Osteoblast (primary cell): ENCODE results near the gene CDC14A. TPM values are rescaled to one million over a fixed set of nuclear protein-coding genes. Genes with fewer than 3 reads are reported as not detected.

Source experiments
- DNase-seq: peaks from one replicate; pipeline ENCODE4 v3.0.0; 2011; ENCODE audit warnings: low spot score, mixed read lengths; ENCODE audit not compliant: insufficient read length; ENCODE audit errors: missing footprints
- H2AFZ ChIP-seq: 2 replicates; pipeline ENCODE4 v1.6.0; 2011; ENCODE audit warnings: mild to moderate bottlenecking, low read length
- H3K27ac ChIP-seq: 2 replicates; pipeline ENCODE4 v1.5.1; 2011; ENCODE audit warnings: mild to moderate bottlenecking, low read depth, low read length, moderate library complexity
- H3K27me3 ChIP-seq: 2 replicates; pipeline ENCODE4 v1.6.0; 2012; ENCODE audit warnings: mild to moderate bottlenecking, control low read depth, inconsistent platforms, low read length, moderate library complexity; ENCODE audit not compliant: insufficient read depth
- H3K36me3 ChIP-seq: 2 replicates; pipeline ENCODE4 v1.5.1; 2011; ENCODE audit warnings: mild to moderate bottlenecking, low read length, control low read depth, moderate library complexity; ENCODE audit not compliant: insufficient read depth
- H3K4me1 ChIP-seq: 2 replicates; pipeline ENCODE4 v1.5.1; 2011; ENCODE audit warnings: mild to moderate bottlenecking, low read length, control low read depth, moderate library complexity; ENCODE audit not compliant: insufficient read depth
- H3K4me2 ChIP-seq: 2 replicates; pipeline ENCODE4 v1.6.0; 2011; ENCODE audit warnings: mild to moderate bottlenecking, low read length; ENCODE audit not compliant: insufficient read depth
- H3K4me3 ChIP-seq: fragments of 200-600 bp; sonication (generic); 3 replicates; pipeline ENCODE4 v1.5.1; 2012; ENCODE audit warnings: mild to moderate bottlenecking, low read length, inconsistent platforms; ENCODE audit not compliant: insufficient read depth
- H3K79me2 ChIP-seq: 2 replicates; pipeline ENCODE4 v1.6.0; 2012; ENCODE audit warnings: mild to moderate bottlenecking, low read length, control low read depth, inconsistent platforms; ENCODE audit not compliant: insufficient read depth
- H3K9me3 ChIP-seq: 2 replicates; pipeline ENCODE4 v1.5.1; 2011; ENCODE audit warnings: low read depth, low read length, control low read depth
- H4K20me1 ChIP-seq: 2 replicates; pipeline ENCODE4 v1.6.0; 2012; ENCODE audit warnings: mild to moderate bottlenecking, low read length, control low read depth; ENCODE audit not compliant: insufficient read depth
- total RNA-seq: library from RNA; depleted of rRNA; stranded (reverse); fragments of >200 nt; gene quantifications from 2 replicates; pipeline ENCODE4 v1.2.3, GENCODE V29; 2012
- TF ChIP-seq, protein P1 (sequence below): IDR thresholded peaks from 2 replicates; pipeline ENCODE4 v1.5.1; 2011; ENCODE audit warnings: mild to moderate bottlenecking, low read depth, low read length, moderate library complexity; ENCODE audit errors: extremely low read depth

The CDC14A gene
- total RNA-seq, 1 donor: 6.9 TPM

DNA sequence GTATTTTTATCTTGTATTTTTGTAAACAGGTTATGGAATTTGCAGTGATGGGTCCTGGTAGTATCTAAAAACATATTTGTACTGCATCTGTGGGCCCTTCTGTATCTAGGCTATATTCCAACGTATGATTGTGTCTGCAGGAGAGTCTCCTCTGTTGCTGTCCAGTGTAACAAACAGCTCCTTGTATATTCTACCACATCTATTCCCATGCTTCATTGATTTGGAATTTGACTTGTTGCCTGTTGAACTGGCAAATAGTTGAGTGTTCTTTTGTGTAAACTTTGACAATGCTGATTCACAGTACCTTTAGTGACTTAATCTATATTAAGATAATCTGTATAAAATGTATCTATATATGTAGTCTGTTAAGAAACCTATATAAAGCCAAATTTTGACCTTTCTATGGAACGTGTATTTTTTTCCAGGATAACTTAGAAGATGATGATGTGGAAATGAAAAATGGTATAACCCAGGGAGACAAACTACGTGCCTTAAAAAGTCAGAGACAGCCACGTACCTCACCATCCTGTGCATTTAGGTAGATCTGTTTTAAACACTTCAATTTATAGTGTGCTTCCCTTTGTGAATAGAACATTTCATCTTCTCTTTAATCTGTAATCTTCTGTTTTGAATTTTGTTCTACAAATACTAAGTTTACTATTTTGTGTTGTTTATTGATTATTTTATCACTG, 142.2 kb downstream of the CDC14A start:
- DNase-seq: no peak
- Histone ChIP-seq H4K20me1 (no peaks in the 10 kb centered on the region), H3K36me3 (no peaks in the 10 kb centered on the region), H3K4me2 (no peak overlapping the region), H3K27ac (no peak overlapping the region), H3K4me3 (no peak overlapping the region), H3K4me1 (no peaks in the 10 kb centered on the region), H3K27me3 (no peaks in the 10 kb centered on the region), H3K9me3 (no peaks in the 10 kb centered on the region), H2AFZ (no peak overlapping the region), H3K79me2 (no peaks in the 10 kb centered on the region)
- TF ChIP-seq, protein P1, sequence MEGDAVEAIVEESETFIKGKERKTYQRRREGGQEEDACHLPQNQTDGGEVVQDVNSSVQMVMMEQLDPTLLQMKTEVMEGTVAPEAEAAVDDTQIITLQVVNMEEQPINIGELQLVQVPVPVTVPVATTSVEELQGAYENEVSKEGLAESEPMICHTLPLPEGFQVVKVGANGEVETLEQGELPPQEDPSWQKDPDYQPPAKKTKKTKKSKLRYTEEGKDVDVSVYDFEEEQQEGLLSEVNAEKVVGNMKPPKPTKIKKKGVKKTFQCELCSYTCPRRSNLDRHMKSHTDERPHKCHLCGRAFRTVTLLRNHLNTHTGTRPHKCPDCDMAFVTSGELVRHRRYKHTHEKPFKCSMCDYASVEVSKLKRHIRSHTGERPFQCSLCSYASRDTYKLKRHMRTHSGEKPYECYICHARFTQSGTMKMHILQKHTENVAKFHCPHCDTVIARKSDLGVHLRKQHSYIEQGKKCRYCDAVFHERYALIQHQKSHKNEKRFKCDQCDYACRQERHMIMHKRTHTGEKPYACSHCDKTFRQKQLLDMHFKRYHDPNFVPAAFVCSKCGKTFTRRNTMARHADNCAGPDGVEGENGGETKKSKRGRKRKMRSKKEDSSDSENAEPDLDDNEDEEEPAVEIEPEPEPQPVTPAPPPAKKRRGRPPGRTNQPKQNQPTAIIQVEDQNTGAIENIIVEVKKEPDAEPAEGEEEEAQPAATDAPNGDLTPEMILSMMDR: no peak

DNA sequence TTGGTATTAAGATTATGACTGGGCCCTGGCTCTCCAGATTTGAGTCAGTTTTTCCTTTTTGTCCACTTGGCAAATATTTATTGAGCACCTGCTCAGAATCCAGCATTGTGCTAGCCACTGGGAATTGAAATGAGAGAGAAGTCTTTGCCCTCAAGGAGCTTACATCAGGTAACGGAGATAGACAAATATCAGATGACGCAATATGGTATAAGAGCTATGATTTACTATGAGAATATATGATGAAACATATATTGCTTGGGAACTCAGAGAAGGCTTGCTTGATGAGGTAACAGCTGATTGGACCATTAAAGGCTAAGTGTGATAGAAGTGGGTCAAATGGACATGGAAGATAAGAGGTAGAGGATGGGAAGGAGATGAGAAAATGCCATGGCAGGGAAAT, 144.6 kb downstream of the CDC14A start:
- TF ChIP-seq, protein P1: no peak
- H2AFZ ChIP-seq: no peak overlapping the region
- H3K36me3 ChIP-seq: no peaks in the 10 kb centered on the region
- H3K4me3 ChIP-seq: no peak overlapping the region
- no peaks in the 10 kb centered on the region for H4K20me1 ChIP-seq
- H3K27ac ChIP-seq: no peak overlapping the region
- DNase-seq: no peak
- no peaks in the 10 kb centered on the region for H3K4me1 ChIP-seq
- no peaks in the 10 kb centered on the region for H3K9me3 ChIP-seq
- H3K79me2 ChIP-seq: no peaks in the 10 kb centered on the region
- H3K27me3 ChIP-seq: no peaks in the 10 kb centered on the region
- no peak overlapping the region for H3K4me2 ChIP-seq

DNA sequence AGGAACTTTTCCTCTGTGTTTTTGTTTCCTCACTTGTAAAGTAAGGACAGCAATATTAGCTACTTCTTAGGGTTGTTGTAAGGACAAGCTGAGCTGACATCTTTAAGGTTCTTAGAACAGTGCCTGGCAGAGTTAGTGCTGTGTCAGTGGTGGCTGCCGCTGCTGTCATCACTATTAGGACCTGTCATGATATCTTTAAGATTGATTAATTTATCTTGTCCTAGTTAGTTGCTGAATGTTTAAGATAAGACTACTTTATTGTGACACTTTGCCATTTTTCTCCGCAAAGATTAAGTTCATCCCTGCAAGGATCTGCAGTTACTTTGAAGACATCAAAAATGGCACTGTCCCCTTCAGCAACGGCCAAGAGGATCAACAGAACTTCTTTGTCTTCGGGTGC, 145.5 kb downstream of the CDC14A start:
- Histone ChIP-seq H3K4me3 (no peak overlapping the region), H3K4me1 (no peaks in the 10 kb centered on the region), H3K27ac (no peak overlapping the region), H3K9me3 (no peaks in the 10 kb centered on the region), H2AFZ (no peak overlapping the region), H4K20me1 (no peaks in the 10 kb centered on the region), H3K4me2 (no peak overlapping the region), H3K36me3 (no peaks in the 10 kb centered on the region), H3K79me2 (no peaks in the 10 kb centered on the region), H3K27me3 (no peaks in the 10 kb centered on the region)
- no peak for DNase-seq
- TF ChIP-seq, protein P1: no peak

DNA sequence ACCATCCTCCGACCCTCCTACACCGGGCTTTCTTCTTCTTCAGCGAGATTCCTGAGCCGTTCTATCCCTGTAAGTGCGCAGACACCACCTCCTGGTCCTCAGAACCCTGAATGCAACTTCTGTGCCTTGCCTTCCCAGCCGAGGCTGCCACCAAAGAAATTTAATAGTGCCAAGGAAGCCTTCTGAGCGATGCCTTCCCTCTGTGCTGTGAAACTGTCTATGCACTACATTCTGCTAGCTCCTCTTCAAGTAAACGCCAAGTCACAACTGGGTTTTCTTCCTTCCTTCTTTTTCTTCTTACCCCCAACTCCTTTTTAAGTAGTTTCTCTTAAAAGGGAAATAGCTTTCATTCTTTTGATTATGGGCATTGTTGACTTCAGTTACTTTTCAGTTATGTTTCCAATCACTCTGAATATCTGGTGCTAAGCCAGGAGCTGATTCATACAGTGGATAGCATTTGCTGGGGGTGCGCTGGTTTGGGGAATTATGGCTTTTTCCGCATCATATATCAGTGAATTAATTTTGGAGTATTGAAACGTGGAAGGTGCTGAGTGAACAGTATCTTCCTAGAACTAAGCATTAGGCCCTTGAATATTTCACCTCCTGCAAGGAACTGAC, 147.0 kb downstream of the CDC14A start:
- Histone ChIP-seq H3K9me3 (no peaks in the 10 kb centered on the region), H3K4me2 (no peak overlapping the region), H3K4me1 (no peaks in the 10 kb centered on the region), H3K79me2 (no peaks in the 10 kb centered on the region), H3K27me3 (no peaks in the 10 kb centered on the region), H3K4me3 (no peak overlapping the region), H3K36me3 (no peaks in the 10 kb centered on the region), H4K20me1 (no peaks in the 10 kb centered on the region), H2AFZ (no peak overlapping the region), H3K27ac (no peak overlapping the region)
- no peak for DNase-seq
- TF ChIP-seq, protein P1: no peak
